ENCODE results near the gene TAS2R20. TPM values are rescaled to one million over a fixed set of nuclear protein-coding genes. Genes with fewer than 3 reads are reported as not detected.
"Not testable (repeated sequence)": the region's sequence is repeated elsewhere in the genome, so short reads cannot be mapped to it uniquely, and the experiment has no call there.

The TAS2R20 gene, protein sequence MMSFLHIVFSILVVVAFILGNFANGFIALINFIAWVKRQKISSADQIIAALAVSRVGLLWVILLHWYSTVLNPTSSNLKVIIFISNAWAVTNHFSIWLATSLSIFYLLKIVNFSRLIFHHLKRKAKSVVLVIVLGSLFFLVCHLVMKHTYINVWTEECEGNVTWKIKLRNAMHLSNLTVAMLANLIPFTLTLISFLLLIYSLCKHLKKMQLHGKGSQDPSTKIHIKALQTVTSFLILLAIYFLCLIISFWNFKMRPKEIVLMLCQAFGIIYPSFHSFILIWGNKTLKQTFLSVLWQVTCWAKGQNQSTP
- polyA plus RNA-seq (2013, experiment 1 of 2) = not detected
- not detected for polyA plus RNA-seq (2013, experiment 2 of 2)

DNA sequence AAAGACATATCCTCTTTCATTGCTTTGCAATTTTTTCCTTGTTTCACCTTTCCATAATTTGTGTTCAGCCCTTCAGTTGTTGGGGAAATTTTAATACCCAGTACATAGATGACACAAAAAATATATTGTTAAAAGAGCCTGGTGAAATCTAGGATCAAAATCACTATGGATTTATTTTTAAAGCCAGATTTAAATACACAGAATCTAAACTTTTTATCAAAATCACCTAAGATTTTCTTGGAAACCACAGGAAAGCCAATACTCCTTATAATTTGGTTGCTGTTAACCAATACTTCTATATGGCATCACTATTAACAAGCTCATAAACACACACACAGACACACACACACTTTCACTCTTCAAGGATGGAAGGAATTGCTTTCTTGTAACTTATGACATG, at the start of gene TAS2R20:
Gene TAS2R20, minus strand, starts transcription at position 101 of the 400 bp plus-strand sequence. CDS start 429 bp downstream, outside the sequence.
- Histone ChIP-seq H3K9ac (ENCODE audit: low read depth, low read length) (no peak within 1 kb of the TSS), H3K9me3 (ENCODE audit: insufficient read depth, low read depth, low read length) (no peaks in the 10 kb centered on the region; the same call in 1 of the 2 replicates), H3K4me1 (ENCODE audit: insufficient read depth, low read length) (no peaks in the 10 kb centered on the region), H3K27me3 (ENCODE audit: insufficient read depth, low read length) (no peaks in the 10 kb centered on the region), H3K27ac (ENCODE audit: low read depth, low read length) (no peak within 1 kb of the TSS), H3K4me3 (ENCODE audit: low read length) (no peak within 1 kb of the TSS), H3K36me3 (ENCODE audit: insufficient read depth, low read length) (peaks cover 2% of the 10 kb centered on the region; the same call in 1 of the 2 replicates)

DNA sequence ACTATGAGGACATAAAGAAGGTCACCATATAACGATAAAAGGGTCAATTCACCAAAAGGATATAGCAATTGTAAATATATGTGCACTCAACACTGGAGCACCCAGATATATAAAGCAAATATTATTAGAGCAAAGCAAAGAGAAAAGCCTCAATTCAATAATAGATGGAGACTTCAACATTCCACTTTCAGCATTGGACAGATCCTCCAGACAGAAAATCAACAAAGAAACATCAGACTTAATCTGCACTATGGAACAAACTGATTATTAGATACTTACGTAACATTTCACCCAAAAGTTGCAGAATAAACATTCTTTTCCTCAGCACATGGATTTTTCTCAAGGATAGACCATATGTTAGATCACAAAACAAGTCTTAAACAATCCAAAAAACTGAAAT, 43.3 kb upstream of the TAS2R20 start:
- not testable (repeated sequence) for H3K9me3 ChIP-seq (ENCODE audit: insufficient read depth, low read depth, low read length); H3K27ac ChIP-seq (ENCODE audit: low read depth, low read length); H3K9ac ChIP-seq (ENCODE audit: low read depth, low read length); H3K27me3 ChIP-seq (ENCODE audit: insufficient read depth, low read length); H3K4me3 ChIP-seq (ENCODE audit: low read length); H3K4me1 ChIP-seq (ENCODE audit: insufficient read depth, low read length)
- peaks cover 22% of the 10 kb centered on the region for H3K36me3 ChIP-seq (ENCODE audit: insufficient read depth, low read length)
- WGBS = 97% methylated on average over 2 of the region's 2 CpGs

DNA sequence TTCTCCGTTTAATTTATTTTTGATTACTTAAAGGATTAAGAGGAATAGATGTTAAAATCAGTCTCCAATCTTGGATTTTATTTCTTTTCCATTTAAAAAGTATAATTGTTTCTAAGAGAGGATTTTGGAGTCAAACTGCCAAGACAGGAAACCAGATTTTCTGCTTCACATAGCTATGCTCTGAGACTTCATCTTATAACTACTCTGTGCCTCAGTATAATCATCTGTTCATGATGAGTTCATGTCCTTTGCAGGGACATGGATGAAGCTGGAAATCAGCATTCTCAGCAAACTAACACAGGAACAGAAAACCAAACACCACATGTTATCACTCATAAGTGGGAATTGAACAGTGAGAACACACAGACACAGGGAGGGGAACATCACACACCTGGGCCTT, 42.1 kb upstream of the TAS2R20 start:
- Histone ChIP-seq H3K4me1 (ENCODE audit: insufficient read depth, low read length) (no peaks in the 10 kb centered on the region), H3K9me3 (ENCODE audit: insufficient read depth, low read depth, low read length) (peaks cover 3% of the 10 kb centered on the region; the same call in 1 of the 2 replicates), H3K27ac (ENCODE audit: low read depth, low read length) (no peak overlapping the region), H3K4me3 (ENCODE audit: low read length) (no peak overlapping the region), H3K9ac (ENCODE audit: low read depth, low read length) (no peak overlapping the region), H3K27me3 (ENCODE audit: insufficient read depth, low read length) (no peaks in the 10 kb centered on the region), H3K36me3 (ENCODE audit: insufficient read depth, low read length) (peaks cover 10% of the 10 kb centered on the region)
- WGBS = 83% methylated on average over 1 of the region's 1 CpG

DNA sequence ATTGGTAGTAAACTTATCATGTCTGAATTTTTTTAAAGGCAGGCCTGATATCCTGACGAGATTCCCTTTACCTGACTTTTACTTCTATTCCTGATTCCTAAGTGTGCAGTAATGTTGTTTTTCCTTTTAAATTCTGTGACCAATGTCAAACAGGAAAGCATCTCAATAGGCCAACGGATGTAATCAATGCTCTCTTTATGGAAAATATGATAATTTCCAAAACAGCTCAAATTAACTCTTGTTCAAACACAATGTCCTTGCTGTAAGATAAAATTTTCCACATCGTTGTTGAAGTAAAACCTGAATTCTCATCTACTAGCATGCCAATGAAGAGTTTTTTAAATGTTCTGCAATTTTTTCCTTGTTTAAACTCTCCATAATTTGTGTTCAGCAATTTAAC, 41.1 kb upstream of the TAS2R20 start:
- Histone ChIP-seq H3K27me3 (ENCODE audit: insufficient read depth, low read length) (no peaks in the 10 kb centered on the region), H3K4me1 (ENCODE audit: insufficient read depth, low read length) (no peaks in the 10 kb centered on the region), H3K27ac (ENCODE audit: low read depth, low read length) (no peak overlapping the region), H3K9ac (ENCODE audit: low read depth, low read length) (no peak overlapping the region), H3K36me3 (ENCODE audit: insufficient read depth, low read length) (peaks cover 3% of the 10 kb centered on the region; the same call in 1 of the 2 replicates), H3K9me3 (ENCODE audit: insufficient read depth, low read depth, low read length) (0 out of 2 replicates have a peak, but pooled peaks cover 3% of the 10 kb centered on the region), H3K4me3 (ENCODE audit: low read length) (no peak overlapping the region)
- 88% methylated on average over 3 of the region's 3 CpGs for WGBS

DNA sequence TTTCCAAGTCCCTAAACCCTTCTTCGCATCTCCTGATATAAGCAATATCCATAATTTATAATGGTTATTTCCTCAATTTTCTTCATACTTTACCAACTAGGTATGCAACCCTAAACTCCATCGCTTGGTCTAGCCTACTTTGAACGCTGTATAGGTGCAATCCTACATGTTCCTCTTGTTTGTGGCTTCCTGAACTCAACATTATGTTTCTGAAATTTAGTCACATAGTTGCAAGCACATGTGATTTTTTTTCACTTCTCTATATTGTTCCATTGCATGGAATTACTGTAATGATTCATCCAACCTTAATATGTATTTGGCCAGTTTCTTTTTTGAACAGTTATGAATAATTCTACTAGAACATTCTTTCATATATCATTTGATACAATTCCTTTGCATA, 35.9 kb upstream of the TAS2R20 start:
- H3K9ac ChIP-seq (ENCODE audit: low read depth, low read length); H3K4me1 ChIP-seq (ENCODE audit: insufficient read depth, low read length); H3K9me3 ChIP-seq (ENCODE audit: insufficient read depth, low read depth, low read length); H3K27ac ChIP-seq (ENCODE audit: low read depth, low read length); H3K27me3 ChIP-seq (ENCODE audit: insufficient read depth, low read length); H3K36me3 ChIP-seq (ENCODE audit: insufficient read depth, low read length); H3K4me3 ChIP-seq (ENCODE audit: low read length): not testable (repeated sequence)
- WGBS = no CpG with 5 or more reads among the region's 3 CpGs

DNA sequence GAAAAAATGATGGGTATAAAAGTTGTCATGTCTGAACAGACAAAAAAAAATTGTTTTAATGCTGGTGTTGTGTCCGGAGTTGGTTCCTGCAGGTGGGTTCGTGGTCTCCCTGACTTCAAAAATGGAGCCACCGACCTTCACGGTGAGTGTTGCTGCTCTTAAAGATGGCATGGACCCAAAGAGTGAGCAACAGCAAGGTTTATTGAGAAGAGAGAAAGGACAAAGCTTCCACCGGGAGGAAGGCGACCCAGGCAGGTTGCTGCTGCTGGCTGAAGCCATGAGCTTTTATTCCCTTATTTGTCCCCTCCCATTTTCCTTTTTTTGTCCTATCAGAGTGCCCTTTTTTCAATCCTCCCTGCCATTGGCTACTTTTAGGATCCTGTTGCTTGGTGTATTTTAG, 33.2 kb upstream of the TAS2R20 start, which contains the start of gene TAS2R31:
Gene TAS2R31, minus strand, starts transcription at position 101 of the 400 bp plus-strand sequence. Its CDS starts 72 bp downstream, at position 29.
- Histone ChIP-seq H3K9ac (ENCODE audit: low read depth, low read length) (no peak within 1 kb of the TSS), H3K9me3 (ENCODE audit: insufficient read depth, low read depth, low read length) (no peaks in the 10 kb centered on the region), H3K36me3 (ENCODE audit: insufficient read depth, low read length) (peaks cover 5% of the 10 kb centered on the region; the same call in 1 of the 2 replicates), H3K4me1 (ENCODE audit: insufficient read depth, low read length) (no peaks in the 10 kb centered on the region), H3K4me3 (ENCODE audit: low read length) (no peak within 1 kb of the TSS), H3K27ac (ENCODE audit: low read depth, low read length) (no peak within 1 kb of the TSS), H3K27me3 (ENCODE audit: insufficient read depth, low read length) (no peaks in the 10 kb centered on the region)
- WGBS = 98% methylated on average over 6 of the region's 6 CpGs

- WGBS = 92% methylated on average over 4 of the region's 6 CpGs
Observed at GRCh38 chr12:11026118-11026517, 28.0 kb upstream of the TAS2R20 start.

GRCh38 chr12:11023387-11023786, 25.3 kb upstream of the TAS2R20 start:
- H3K4me1 ChIP-seq (ENCODE audit: insufficient read depth, low read length) = no peaks in the 10 kb centered on the region
- H3K9ac ChIP-seq (ENCODE audit: low read depth, low read length) = no peak overlapping the region
- 85% methylated on average over 2 of the region's 2 CpGs for WGBS
- H3K27ac ChIP-seq (ENCODE audit: low read depth, low read length) = no peak overlapping the region
- H3K4me3 ChIP-seq (ENCODE audit: low read length) = no peak overlapping the region
- no peaks in the 10 kb centered on the region for H3K27me3 ChIP-seq (ENCODE audit: insufficient read depth, low read length)
- H3K36me3 ChIP-seq (ENCODE audit: insufficient read depth, low read length) = peaks cover 9% of the 10 kb centered on the region; the same call in 1 of the 2 replicates
- H3K9me3 ChIP-seq (ENCODE audit: insufficient read depth, low read depth, low read length) = no peaks in the 10 kb centered on the region

More at GRCh38 chr12:11026118-11026517, 28.0 kb upstream of the TAS2R20 start:
- no peak overlapping the region for H3K27ac ChIP-seq (ENCODE audit: low read depth, low read length)
- no peaks in the 10 kb centered on the region for H3K27me3 ChIP-seq (ENCODE audit: insufficient read depth, low read length)
- no peaks in the 10 kb centered on the region for H3K9me3 ChIP-seq (ENCODE audit: insufficient read depth, low read depth, low read length)
- peaks cover 9% of the 10 kb centered on the region; the same call in 1 of the 2 replicates for H3K36me3 ChIP-seq (ENCODE audit: insufficient read depth, low read length)
- H3K4me1 ChIP-seq (ENCODE audit: insufficient read depth, low read length) = no peaks in the 10 kb centered on the region
- H3K4me3 ChIP-seq (ENCODE audit: low read length) = no peak overlapping the region
- no peak overlapping the region for H3K9ac ChIP-seq (ENCODE audit: low read depth, low read length)

DNA sequence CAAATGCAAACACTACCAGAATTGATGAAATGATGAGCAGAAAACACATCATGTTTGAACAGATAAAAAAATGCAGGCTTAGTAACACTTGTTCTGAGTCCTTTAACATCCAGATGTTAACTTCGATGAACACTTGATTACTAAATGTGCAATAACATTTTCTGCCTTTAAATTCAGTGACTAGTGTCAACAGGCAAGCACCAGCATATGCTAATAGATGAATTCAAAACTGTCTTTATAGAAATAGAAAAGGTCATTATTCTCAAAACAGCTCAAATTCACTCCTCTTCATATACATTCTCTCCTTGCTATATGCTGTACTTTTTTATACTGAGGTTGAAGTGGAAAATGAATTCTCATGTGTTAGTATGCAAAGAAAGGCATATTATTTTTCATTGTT, 24.4 kb upstream of the TAS2R20 start, which contains the start of gene TAS2R19:
Gene TAS2R19, minus strand, starts transcription at position 101 of the 400 bp plus-strand sequence. Its CDS starts 49 bp downstream, at position 52.
- H3K9ac ChIP-seq (ENCODE audit: low read depth, low read length) = no peak within 1 kb of the TSS
- WGBS = 96% methylated on average over 1 of the region's 1 CpG
- H3K27ac ChIP-seq (ENCODE audit: low read depth, low read length) = no peak within 1 kb of the TSS
- H3K4me3 ChIP-seq (ENCODE audit: low read length) = no peak within 1 kb of the TSS
- H3K27me3 ChIP-seq (ENCODE audit: insufficient read depth, low read length) = no peaks in the 10 kb centered on the region
- H3K9me3 ChIP-seq (ENCODE audit: insufficient read depth, low read depth, low read length) = no peaks in the 10 kb centered on the region
- H3K4me1 ChIP-seq (ENCODE audit: insufficient read depth, low read length) = no peaks in the 10 kb centered on the region
- H3K36me3 ChIP-seq (ENCODE audit: insufficient read depth, low read length) = 0 out of 2 replicates have a peak, but pooled peaks cover 5% of the 10 kb centered on the region

- Histone ChIP-seq H3K27me3 (ENCODE audit: insufficient read depth, low read length) (no peaks in the 10 kb centered on the region), H3K36me3 (ENCODE audit: insufficient read depth, low read length) (no peaks in the 10 kb centered on the region), H3K4me3 (ENCODE audit: low read length) (no peak overlapping the region), H3K4me1 (ENCODE audit: insufficient read depth, low read length) (no peaks in the 10 kb centered on the region), H3K27ac (ENCODE audit: low read depth, low read length) (no peak overlapping the region), H3K9me3 (ENCODE audit: insufficient read depth, low read depth, low read length) (no peaks in the 10 kb centered on the region), H3K9ac (ENCODE audit: low read depth, low read length) (no peak overlapping the region)
- no CpG with 5 or more reads among the region's 1 CpG for WGBS
Observed at GRCh38 chr12:11016937-11017336, 18.8 kb upstream of the TAS2R20 start.

DNA sequence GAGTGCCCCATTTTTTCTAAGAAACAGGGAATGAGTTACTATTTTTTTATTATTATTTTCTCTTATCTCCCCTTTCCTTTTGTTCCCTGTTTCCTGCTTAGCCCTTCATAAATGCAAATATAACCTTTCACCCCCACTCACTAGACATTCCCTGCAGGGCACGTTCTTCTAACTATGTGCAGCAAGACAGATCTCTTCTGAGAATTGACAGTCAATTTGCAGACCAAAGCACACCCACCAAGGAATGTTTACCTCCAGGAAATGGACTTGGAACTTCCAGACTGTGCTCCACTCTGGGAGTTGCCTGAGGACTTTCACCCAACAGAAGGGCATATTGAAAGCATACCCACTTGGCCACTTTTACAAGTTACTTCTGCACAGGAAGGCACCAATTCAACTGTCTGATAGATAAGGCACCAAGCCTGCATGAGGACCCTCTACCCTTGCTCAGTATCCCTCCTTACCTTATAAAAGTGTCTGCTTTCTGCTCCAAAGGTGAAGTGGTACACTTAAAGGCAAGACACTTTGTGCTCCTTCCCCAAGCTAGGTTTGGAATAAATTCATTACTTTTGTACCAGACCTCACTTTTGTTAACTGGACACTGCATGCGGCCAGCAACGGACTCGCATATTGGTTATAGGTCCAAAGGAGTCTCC, 17.8 kb upstream of the TAS2R20 start:
- H3K9me3 ChIP-seq (ENCODE audit: insufficient read depth, low read depth, low read length) = no peaks in the 10 kb centered on the region
- no peak overlapping the region for H3K9ac ChIP-seq (ENCODE audit: low read depth, low read length)
- H3K27ac ChIP-seq (ENCODE audit: low read depth, low read length) = no peak overlapping the region
- no peaks in the 10 kb centered on the region for H3K36me3 ChIP-seq (ENCODE audit: insufficient read depth, low read length)
- no peak overlapping the region for H3K4me3 ChIP-seq (ENCODE audit: low read length)
- H3K4me1 ChIP-seq (ENCODE audit: insufficient read depth, low read length) = no peaks in the 10 kb centered on the region
- WGBS = 95% methylated on average over 4 of the region's 4 CpGs
- H3K27me3 ChIP-seq (ENCODE audit: insufficient read depth, low read length) = no peaks in the 10 kb centered on the region
